ENCODE data around the gene FOXN3. TPM values are rescaled to one million over a fixed set of nuclear protein-coding genes. Genes with fewer than 3 reads are reported as not detected.

Gene FOXN3
- total RNA-seq, 2 donors from 2014 or later, result 42.3 to 61.6 TPM

DNA sequence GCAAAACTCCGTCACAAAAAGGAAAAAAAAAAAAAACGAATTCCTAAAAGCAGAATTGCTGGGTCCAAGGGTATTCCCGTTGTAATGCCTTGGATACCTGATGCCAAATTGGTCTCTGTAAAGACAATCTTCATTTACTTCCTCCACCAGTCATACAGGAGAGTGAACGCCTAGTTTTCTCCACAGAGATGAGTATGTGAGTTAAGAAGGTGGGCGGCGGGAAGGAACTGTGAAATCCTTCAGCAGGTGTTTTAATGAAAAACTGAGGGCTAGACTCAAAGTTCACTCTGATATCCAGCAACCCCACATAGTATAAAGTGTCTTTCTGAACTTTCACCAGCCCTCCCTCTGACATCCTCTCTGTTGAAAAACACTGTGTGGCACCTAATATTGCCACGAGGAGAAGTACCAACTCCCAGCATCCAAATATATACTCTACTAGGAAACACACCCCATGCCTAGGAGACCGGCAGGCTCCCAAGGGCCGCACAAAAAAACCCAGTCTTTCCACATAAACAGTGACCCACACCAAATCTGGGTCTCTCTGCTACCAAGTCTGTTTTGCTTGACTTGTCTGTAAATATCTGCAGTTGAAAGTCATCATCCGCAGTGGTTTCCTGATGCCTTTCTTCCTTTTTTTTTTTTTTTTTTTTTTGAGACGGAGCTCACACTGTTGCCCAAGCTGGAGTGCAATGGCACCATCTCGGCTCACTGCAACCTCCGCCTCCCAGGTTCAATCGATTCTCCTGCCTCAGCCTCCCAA lies 30.3 kb upstream of the FOXN3 start:
- no peak for TF ChIP-seq POLR2A (IDR thresholded peaks at IDR 0.05)
- no peak for TF ChIP-seq CTCF (IDR thresholded peaks at IDR 0.05)
- intact Hi-C loops (cut with DNase I), result no loop called here
- Histone ChIP-seq H3K27me3 (no peaks in the 10 kb centered on the region), H3K4me1 (no peaks in the 10 kb centered on the region), H3K9me3 (no peaks in the 10 kb centered on the region), H3K27ac (no peak overlapping the region), H3K4me3 (no peak overlapping the region), H3K36me3 (replicated peaks in 1 of 2; ENCODE audit: insufficient read depth in 1 of 2, low read depth in 2 of 2) (no peaks in the 10 kb centered on the region)
- no peak for DNase-seq
- no peak for ATAC-seq
- 86 to 90% methylated on average over 13 to 14 of the region's 14 CpGs for WGBS, 2 donors

- DNase-seq, result no peak
- no peak overlapping the region for H3K4me3 ChIP-seq
- H3K27ac ChIP-seq, result no peak overlapping the region
- 50 to 58% methylated on average over 4 of the region's 4 CpGs for WGBS, 2 donors
- TF ChIP-seq CTCF (IDR thresholded peaks at IDR 0.05) (no peak), POLR2A (IDR thresholded peaks at IDR 0.05) (no peak)
- no peaks in the 10 kb centered on the region for H3K27me3 ChIP-seq
- intact Hi-C loops (cut with DNase I), result no loop called here
- no peaks in the 10 kb centered on the region for H3K36me3 ChIP-seq (replicated peaks in 1 of 2; ENCODE audit: insufficient read depth in 1 of 2, low read depth in 2 of 2)
- H3K4me1 ChIP-seq, result no peaks in the 10 kb centered on the region
- no peaks in the 10 kb centered on the region for H3K9me3 ChIP-seq
- ATAC-seq, result no peak
Measured at GRCh38 chr14:89445273-89445973, 28.4 kb upstream of the FOXN3 start.

GRCh38 chr14:89444516-89445125 lies 27.6 kb upstream of the FOXN3 start:
- Histone ChIP-seq H3K27ac (no peak overlapping the region), H3K27me3 (no peaks in the 10 kb centered on the region), H3K4me1 (no peaks in the 10 kb centered on the region), H3K9me3 (no peaks in the 10 kb centered on the region), H3K36me3 (replicated peaks in 1 of 2; ENCODE audit: insufficient read depth in 1 of 2, low read depth in 2 of 2) (no peaks in the 10 kb centered on the region), H3K4me3 (no peak overlapping the region)
- WGBS, 2 donors, result 80 to 90% methylated on average over 10 of the region's 10 CpGs
- DNase-seq (no peak), ATAC-seq (no peak)
- intact Hi-C loops (cut with DNase I), result no loop called here
- no peak for TF ChIP-seq CTCF (IDR thresholded peaks at IDR 0.05)
- no peak for TF ChIP-seq POLR2A (IDR thresholded peaks at IDR 0.05)

DNA sequence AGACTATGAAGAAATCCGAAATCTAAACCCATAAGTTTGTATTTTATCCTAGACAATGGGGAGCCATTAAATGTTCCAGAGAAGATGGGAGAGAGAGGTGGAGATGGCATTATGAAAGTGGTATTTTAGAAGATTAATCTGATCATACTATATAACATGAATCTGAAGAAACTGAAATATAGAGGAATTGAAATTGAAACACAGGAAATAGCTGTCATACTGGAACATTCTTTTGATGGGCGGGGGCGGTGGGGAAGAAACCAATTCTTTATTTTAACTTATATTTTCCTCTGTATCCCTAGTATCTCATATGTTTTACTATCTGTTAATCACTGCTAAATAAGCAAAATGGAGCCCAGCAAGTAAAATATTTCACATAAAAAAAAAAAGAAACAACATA lies 27.0 kb upstream of the FOXN3 start:
- Histone ChIP-seq H3K9me3 (no peaks in the 10 kb centered on the region), H3K4me1 (no peaks in the 10 kb centered on the region), H3K27ac (no peak overlapping the region), H3K36me3 (replicated peaks in 1 of 2; ENCODE audit: insufficient read depth in 1 of 2, low read depth in 2 of 2) (no peaks in the 10 kb centered on the region), H3K4me3 (no peak overlapping the region), H3K27me3 (no peaks in the 10 kb centered on the region)
- intact Hi-C loops (cut with DNase I), result no loop called here
- TF ChIP-seq CTCF (IDR thresholded peaks at IDR 0.05), result no peak
- no peak for TF ChIP-seq POLR2A (IDR thresholded peaks at IDR 0.05)
- DNase-seq, result no peak
- no peak for ATAC-seq
- WGBS, 2 donors, result 77 to 95% methylated on average over 3 of the region's 3 CpGs
